Erythroblast (primary cell): Measurements from ENCODE around the gene PYY.
"Not testable (repeated sequence)": the region's sequence is repeated elsewhere in the genome, so short reads cannot be mapped to it uniquely, and the experiment has no call there.

Experiments used
- DNase-seq, 2 experiments: peaks; one replicate each; lab custom pipeline; 2025; lab: John Stamatoyannopoulos, UW
- GATA1 ChIP-seq: IDR thresholded peaks from 2 replicates; pipeline ENCODE4 v1.6.1; 2011; ENCODE audit warnings: low read depth, mild to moderate bottlenecking, control low read depth, low read length, moderate library complexity
- POLR2A ChIP-seq: IDR thresholded peaks from 2 replicates; pipeline ENCODE4 v1.6.1; 2011; ENCODE audit warnings: mild to moderate bottlenecking, low read length

Gene PYY

DNA sequence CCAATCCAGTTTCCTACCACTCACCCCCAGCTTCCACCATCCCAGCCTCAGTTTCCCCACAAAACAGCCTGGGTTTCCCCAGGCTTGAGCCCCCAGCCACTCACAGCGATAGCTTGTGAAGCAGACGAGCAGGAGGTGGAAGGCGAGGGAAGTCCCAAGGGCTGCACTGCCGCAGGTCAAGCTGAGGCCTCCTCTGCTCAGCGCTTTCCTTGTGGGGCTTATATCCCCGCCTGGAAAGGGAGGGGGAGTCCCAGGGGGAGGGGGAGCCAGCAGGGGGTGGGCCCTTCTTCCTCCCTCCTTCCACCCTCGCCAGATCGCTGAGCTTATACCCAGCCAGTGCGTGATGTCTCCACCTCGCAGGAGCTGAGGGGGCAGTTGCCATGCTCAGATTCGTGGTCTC, at the start of gene PYY:
Gene PYY (minus strand): TSS at position 195 of the 400 bp plus-strand sequence. CDS start 457 bp downstream, outside the sequence.
- DNase-seq, result no peak
- no peak for TF ChIP-seq POLR2A
- no peak for TF ChIP-seq GATA1

DNA sequence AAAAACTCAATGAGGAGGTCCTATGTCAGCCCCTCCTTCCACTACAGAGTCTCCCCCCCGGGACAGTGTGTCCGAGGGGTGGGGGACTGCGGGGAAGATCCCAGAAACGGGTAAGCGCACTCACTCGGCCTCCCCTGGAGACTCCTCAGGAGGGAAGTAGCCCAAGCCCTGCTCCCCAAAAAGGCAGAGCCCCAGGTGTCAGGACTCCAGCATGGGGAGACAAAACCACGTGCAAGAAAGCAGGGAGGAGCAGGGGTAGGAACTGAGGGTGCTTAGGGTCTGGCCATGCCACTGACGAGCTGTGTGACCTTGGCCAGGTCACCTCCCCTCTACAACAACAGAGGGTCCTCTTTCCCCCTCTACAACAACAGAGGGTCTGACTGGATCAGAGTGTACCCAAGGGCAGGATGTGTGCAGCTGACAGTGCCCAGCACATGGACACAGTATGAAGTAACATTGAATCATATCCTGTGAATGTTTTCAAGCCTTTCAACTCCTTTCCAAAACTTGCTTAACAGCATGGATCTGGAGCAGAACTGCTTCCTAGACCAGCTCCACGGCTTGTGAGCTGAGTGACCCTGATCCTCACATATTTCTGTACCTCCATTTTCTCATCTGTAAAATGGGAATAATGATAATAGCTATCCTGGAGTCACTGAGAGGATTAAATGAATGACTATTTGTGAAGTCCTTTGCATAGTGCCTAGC, 48.6 kb upstream of the PYY start:
- DNase-seq, result no peak
- TF ChIP-seq GATA1 (no peak), POLR2A (no peak)

DNA sequence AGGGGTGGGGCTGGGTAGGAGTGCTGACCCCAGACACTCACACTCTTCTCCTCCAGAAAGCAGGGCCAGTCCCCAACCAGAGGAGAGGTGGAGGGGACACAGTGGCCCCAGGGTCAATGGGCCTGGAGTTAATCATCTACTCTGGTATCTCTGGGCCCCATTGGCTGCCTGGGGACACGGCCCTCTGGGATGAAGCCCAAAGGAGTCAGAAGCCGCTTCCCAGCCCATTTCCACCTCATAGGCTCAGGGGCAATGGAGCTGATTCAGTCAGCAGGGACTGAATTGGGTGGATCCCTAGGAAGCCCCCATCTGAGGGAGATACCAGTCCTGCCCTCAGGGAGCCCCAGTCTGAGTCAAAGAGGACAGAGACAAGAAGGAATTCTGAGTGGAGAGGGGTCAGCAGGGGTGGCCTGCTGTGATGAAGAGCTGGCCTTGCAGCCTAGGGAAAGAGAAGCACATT, 47.8 kb upstream of the PYY start:
- TF ChIP-seq GATA1 (no peak), POLR2A (no peak)
- no peak for DNase-seq

DNA sequence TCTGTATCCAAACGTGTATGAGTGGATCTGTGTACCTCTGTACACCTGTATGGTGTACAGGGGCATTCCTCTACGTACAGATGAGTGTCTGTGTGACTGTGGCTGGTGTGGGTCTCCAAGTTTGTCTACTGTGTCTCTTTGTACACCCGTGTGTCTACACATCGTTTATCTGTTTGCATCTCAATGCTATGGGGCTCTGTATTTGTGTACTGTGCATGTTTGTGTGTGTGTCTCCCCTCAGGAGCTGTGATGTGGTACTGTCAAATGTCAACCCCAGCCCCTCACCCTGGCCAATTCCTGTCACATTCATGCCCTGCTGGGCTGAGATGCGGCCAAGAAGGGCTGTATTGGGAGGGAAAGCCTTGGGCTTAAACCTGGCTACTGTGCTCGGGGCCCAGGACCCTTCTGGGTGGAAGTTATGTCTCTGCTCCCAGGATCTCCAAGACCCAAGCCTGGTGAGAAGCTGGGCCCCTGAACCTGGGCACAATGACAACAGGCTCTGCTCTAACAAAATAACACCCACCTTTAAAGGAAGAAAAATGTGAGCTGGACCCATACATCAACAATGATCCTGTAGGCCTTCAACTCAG, 47.2 kb upstream of the PYY start:
- no peak for TF ChIP-seq POLR2A
- no peak for TF ChIP-seq GATA1
- no peak for DNase-seq

DNA sequence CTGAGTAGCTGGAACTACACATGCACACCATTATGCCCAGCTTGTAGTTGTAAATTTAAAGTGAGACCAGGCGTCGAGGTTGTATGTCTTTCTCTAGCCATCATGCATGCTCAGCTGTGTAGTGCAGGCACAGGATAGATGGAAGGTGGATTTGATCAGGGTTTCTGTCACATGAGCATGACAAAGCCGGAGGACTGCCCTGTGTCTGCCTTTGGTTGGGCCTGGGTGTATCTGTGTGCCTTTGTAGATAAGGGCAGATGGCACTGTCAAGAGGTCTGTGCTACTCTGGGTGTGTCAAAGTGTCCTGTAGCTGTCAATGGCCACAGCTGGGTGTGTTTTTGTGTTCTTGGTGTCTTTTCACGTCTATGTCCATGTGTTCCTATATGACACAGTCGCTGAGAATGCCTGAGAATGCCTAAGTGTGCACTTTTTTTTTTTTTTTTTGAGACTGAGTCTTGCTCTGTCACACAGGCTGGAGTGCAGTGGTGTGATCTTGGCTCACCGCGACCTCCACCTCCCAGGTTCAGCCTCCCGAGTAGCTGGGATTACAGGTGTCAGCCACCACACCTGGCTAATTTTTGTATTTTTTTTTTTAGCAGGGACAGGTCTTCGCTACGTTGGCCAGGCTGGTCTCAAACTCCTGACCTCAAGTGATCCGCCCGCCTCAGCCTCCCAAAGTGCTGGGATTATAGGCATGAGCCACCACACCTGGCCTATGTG, 46.6 kb upstream of the PYY start:
- peak; percentile 84 for TF ChIP-seq GATA1
- no peak for TF ChIP-seq POLR2A
- DNase-seq, result peak; percentile 91 to 98

DNA sequence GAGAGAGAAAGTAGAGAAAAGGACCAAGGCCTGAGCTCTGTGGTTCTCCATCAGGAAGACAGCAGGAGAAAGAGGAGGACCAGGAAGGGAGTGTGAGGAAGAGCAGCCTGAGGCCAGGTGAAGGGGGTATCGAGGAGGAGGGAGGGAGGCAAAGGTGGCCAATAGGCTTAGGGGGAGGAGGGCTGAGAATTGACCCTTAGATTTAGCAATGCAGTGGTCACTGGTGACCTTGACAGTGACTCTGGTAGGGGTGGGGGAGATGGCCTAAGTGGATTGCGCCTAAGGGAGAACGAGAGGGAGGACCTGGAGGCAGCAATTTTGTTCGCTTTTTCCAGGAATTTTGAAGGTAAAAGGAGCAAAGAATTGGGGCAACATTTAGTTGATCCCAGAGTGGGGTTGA, 45.3 kb upstream of the PYY start:
- no peak for DNase-seq
- TF ChIP-seq POLR2A (no peak), GATA1 (no peak)

DNA sequence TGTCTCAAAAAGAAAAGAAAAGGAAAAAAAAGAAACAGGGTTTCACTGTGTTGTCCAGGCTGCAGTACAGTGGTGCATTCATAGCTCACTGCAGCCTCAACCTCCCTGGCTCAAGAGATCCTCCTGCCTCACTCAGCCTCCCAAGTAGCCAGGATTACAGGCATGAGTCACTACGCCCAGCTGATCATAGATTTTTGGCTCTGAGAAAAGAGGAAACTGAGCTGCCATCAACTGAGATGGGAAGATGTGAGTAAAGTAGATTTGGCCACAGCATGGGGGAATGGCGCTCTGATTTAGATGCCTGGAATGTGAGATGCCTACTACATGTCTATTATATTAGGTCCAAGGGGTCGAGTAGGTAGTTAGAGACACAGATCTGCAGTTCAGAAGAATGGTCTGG, 44.8 kb upstream of the PYY start:
- TF ChIP-seq GATA1 (no peak), POLR2A (no peak)
- peak in 1 of 2 experiments; percentile 33 for DNase-seq

DNA sequence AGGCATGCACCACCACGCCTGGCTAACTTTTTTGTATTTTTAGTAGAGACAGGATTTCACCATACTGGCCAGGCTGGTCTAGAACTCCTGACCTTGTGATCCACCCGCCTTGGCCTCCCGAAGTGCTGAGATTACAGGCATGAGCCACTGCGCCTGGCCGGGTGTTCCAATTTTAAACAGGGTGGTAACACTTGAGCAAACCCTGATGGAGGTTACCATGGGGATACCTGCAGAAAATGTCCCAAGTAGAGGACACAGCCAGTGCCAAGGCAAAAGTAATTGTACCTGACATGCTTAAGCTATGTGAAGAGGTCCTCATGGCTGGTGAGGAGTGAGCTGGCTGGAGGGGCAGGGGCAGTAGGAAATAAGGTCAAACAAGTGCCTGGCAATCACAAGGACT, 43.4 kb upstream of the PYY start:
- not testable (repeated sequence) for DNase-seq

DNA sequence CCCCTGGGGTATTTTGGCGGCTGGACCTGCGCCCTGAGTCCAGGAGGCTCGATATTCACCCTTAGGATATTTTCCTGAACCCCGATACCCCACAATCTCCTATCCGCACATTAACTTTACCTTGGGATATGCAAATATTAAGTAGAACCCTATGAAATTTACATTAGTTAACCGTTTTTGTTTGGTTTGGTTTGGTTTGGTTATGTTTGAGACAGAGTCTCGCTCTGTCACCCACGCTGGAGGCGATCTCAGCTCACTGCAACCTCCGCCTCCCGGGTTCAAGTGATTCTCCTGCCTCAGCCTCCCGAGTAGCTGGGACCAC, 41.4 kb upstream of the PYY start:
- TF ChIP-seq GATA1 (no peak), POLR2A (no peak)
- no peak for DNase-seq

DNA sequence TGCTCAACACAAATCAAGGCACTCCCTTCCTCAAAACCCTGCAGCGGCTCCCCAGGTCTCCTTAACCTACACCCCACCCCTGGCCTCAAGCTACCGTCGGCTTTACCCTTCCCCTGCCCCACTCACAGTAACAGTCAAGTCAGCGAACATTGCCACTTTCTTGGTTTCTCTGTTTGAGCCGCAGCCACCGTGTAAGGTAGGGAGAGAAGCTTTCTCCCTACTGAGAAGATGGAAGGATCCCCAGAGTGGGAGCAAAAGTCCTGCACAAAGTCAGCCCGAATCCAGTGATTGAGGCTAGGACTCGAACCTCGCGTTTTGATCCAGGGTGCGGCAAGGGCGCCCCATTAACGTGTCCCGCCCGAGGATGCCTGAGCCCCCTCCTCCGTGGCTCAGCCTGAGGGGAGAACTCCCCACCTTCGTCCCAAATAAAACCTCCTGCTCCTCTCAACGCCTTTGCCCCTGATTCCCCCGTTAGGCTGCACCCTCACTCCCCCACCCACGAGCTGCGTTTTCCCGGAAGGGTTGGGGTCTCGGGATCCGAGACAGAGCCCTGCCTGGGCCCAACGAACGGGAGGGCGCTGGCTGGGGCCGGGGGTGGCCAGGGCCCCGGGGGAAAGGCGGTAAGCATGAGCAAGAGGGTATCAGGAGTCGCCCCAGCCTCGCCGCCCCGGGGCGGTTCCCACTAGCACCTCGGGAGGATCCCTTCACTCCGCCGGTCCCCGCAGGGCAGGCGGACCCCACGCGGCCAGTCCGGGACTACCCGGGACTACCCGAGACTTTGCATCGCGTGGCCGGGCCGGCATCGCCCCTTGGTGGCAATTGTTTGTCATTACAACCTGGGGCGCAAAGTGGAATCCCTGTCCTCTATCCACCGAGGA, 40.8 kb upstream of the PYY start:
- TF ChIP-seq POLR2A (no peak), GATA1 (no peak)
- peak; percentile 63 to 73 for DNase-seq

DNA sequence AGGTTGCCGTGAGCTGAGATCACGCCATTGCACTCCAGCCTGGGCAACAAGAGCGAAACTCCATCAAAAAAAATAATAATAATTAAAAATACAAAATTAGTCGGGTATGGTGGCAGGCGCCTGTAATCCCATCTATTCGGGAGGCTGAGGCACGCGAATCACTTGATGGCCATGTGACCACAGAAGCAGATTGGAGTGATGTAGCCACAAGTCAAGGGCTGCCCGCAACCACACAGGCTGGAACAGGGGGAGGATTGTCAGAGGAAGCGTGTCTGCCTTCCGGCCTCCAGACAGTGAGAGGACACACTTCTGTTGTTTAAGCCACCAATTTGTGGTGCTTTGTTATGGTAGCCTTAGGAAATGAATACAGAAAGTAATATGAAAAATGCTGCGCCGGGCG, 38.9 kb upstream of the PYY start:
- no peak for DNase-seq
- no peak for TF ChIP-seq POLR2A

DNA sequence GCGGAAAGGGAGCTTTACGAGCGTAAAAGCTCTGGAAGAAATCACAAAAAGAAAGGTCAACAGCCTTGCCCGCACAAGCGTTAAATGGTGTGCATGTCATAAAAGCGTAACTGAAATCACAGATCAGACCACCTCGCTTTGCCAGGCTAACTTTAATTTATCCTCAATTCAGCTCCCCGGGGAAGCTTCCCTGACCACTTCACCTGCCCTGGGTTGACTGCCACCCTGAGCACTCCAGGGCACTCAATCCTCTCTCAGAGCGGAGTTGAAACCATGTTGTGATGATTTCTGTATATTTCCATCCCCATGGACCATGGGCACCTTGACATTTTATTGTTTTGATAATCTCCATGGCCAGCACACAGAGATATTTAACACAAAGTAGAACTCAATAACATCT, 34.6 kb upstream of the PYY start:
- no peak for TF ChIP-seq GATA1
- TF ChIP-seq POLR2A, result no peak
- DNase-seq, result no peak

DNA sequence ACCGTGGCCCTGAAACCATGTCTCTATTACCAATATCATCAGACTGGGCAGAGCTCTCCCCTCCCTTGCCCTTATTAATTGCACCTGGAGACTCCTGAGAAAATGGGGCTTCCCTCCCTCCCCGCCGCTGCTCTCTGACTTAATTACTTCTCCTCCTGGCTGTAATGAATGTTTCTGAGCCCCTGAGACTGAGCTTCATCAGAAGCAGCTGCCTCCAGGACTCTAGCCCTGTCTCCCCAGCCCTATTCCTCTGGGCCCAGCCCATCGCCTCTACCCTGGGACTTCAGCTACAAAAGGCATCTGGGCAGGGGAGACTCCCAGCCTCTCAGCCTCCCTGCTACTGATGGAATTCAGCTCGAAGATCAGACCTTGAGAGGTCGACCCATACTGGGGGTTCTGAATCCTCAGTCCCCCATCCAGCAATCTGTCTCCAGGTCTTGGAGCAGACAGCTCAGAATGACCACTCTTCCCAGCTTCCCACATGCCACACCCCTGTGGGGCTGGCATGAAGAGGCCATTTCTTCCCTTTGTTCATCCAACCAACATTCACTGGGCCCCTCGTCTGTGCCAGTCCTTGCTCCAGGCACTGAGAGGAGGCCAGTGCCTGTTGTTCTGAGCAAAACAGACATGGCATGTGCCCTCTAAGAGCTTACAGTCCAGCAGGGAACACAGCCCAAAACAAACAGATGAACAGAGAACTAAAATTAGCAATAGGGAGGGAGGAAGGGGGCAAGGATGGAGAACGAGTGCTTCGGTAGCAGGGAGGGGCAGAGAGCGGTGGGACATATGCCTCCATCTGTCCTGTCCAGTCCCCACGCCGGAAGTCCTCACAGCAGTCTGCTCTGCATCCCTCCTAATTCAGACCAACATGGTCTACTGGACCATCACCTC, 33.6 kb upstream of the PYY start:
- DNase-seq, result no peak
- TF ChIP-seq GATA1 (no peak), POLR2A (no peak)
